Measurements from ENCODE around the gene LYST.

Gene LYST

GRCh38 chr1:235708390-235708962, 158.2 kb downstream of the LYST start:
- TF ChIP-seq FOXP2 (optimal IDR thresholded peaks at IDR 0.05; ENCODE audit: borderline replicate concordance, extremely low read depth, extremely low read length, insufficient read depth), result no peak
- TF ChIP-seq SIN3A (IDR thresholded peaks at IDR 0.05; ENCODE audit: borderline replicate concordance, insufficient read depth, low read length), result no peak
- TF ChIP-seq REST (IDR thresholded peaks at IDR 0.05; ENCODE audit: insufficient read depth in 1 of 2, low read depth in 2 of 2, low read length in 2 of 2), result no peak
- no peak for TF ChIP-seq POLR2AphosphoS5 (IDR thresholded peaks at IDR 0.05; ENCODE audit: low read depth, low read length)
- no peak for TF ChIP-seq TAF1 (IDR thresholded peaks at IDR 0.05; ENCODE audit: borderline replicate concordance, insufficient read depth, low read length)

- TF ChIP-seq REST (IDR thresholded peaks at IDR 0.05; ENCODE audit: insufficient read depth in 1 of 2, low read depth in 2 of 2, low read length in 2 of 2) (no peak), FOXP2 (optimal IDR thresholded peaks at IDR 0.05; ENCODE audit: borderline replicate concordance, extremely low read depth, extremely low read length, insufficient read depth) (no peak), TAF1 (IDR thresholded peaks at IDR 0.05; ENCODE audit: borderline replicate concordance, insufficient read depth, low read length) (no peak), POLR2AphosphoS5 (IDR thresholded peaks at IDR 0.05; ENCODE audit: low read depth, low read length) (no peak), SIN3A (IDR thresholded peaks at IDR 0.05; ENCODE audit: borderline replicate concordance, insufficient read depth, low read length) (no peak)
Measured at GRCh38 chr1:235703506-235703905, 163.2 kb downstream of the LYST start.

- TF ChIP-seq SIN3A (IDR thresholded peaks at IDR 0.05; ENCODE audit: borderline replicate concordance, insufficient read depth, low read length) (no peak), REST (IDR thresholded peaks at IDR 0.05; ENCODE audit: insufficient read depth in 1 of 2, low read depth in 2 of 2, low read length in 2 of 2) (no peak)
Measured at GRCh38 chr1:235702412-235702811, 164.3 kb downstream of the LYST start.

GRCh38 chr1:235697508-235697907, 169.2 kb downstream of the LYST start:
- no peak for TF ChIP-seq FOXP2 (optimal IDR thresholded peaks at IDR 0.05; ENCODE audit: borderline replicate concordance, extremely low read depth, extremely low read length, insufficient read depth)
- no peak for TF ChIP-seq TAF1 (IDR thresholded peaks at IDR 0.05; ENCODE audit: borderline replicate concordance, insufficient read depth, low read length)
- no peak for TF ChIP-seq REST (IDR thresholded peaks at IDR 0.05; ENCODE audit: insufficient read depth in 1 of 2, low read depth in 2 of 2, low read length in 2 of 2)
- TF ChIP-seq POLR2AphosphoS5 (IDR thresholded peaks at IDR 0.05; ENCODE audit: low read depth, low read length), result no peak
- TF ChIP-seq SIN3A (IDR thresholded peaks at IDR 0.05; ENCODE audit: borderline replicate concordance, insufficient read depth, low read length), result no peak

GRCh38 chr1:235689356-235689755, 177.3 kb downstream of the LYST start:
- TF ChIP-seq FOXP2 (optimal IDR thresholded peaks at IDR 0.05; ENCODE audit: borderline replicate concordance, extremely low read depth, extremely low read length, insufficient read depth), result no peak
- TF ChIP-seq REST (IDR thresholded peaks at IDR 0.05; ENCODE audit: insufficient read depth in 1 of 2, low read depth in 2 of 2, low read length in 2 of 2), result no peak
- no peak for TF ChIP-seq SIN3A (IDR thresholded peaks at IDR 0.05; ENCODE audit: borderline replicate concordance, insufficient read depth, low read length)
- TF ChIP-seq POLR2AphosphoS5 (IDR thresholded peaks at IDR 0.05; ENCODE audit: low read depth, low read length), result no peak
- TF ChIP-seq TAF1 (IDR thresholded peaks at IDR 0.05; ENCODE audit: borderline replicate concordance, insufficient read depth, low read length), result no peak

Data from PFSK-1 (cell line).